Type B pancreatic cell (in vitro differentiated cells): Measurements from ENCODE around the gene AP1S2. TPM values are rescaled to one million over a fixed set of nuclear protein-coding genes. Genes with fewer than 3 reads are reported as not detected.
A peak's percentile ranks its signal among the peaks of the same experiment; 100 is the strongest.

Experiments used
- DNase-seq: peaks from one replicate; pipeline ENCODE4 v3.0.0; 2021; ENCODE audit warnings: mixed read lengths; ENCODE audit not compliant: unreplicated experiment; ENCODE audit errors: extremely low spot score
- H3K27ac Mint-ChIP-seq: 2 replicates; pipeline ENCODE4 v1.8.0; 2021; ENCODE audit warnings: mild to moderate bottlenecking, mixed read lengths
- H3K27me3 Mint-ChIP-seq: 2 replicates; pipeline ENCODE4 v1.8.0; 2021; ENCODE audit warnings: mixed read lengths
- H3K36me3 Mint-ChIP-seq: 2 replicates; pipeline ENCODE4 v1.8.0; 2021; ENCODE audit warnings: mixed read lengths
- H3K4me1 Mint-ChIP-seq: one replicate; pipeline ENCODE4 v1.8.0; 2021; ENCODE audit warnings: mixed read lengths; ENCODE audit not compliant: unreplicated experiment
- H3K4me3 Mint-ChIP-seq: 2 replicates; pipeline ENCODE4 v1.8.0; 2021; ENCODE audit warnings: mild to moderate bottlenecking, mixed read lengths
- H3K9me3 Mint-ChIP-seq: 2 replicates; pipeline ENCODE4 v1.8.0; 2021; ENCODE audit warnings: mixed read lengths
- CTCF ChIP-seq: fragments of 200-600 bp; sonication (generic); conservative IDR thresholded peaks from 2 replicates; pipeline ENCODE4 v1.5.0; 2021; ENCODE audit warnings: antibody characterized with exemption, mild to moderate bottlenecking
- total RNA-seq: library from RNA; stranded (reverse); gene quantifications from 2 replicates; pipeline ENCODE4 v1.2.1, GENCODE V29; 2021; ENCODE audit warnings: low replicate concordance

The AP1S2 gene
- total RNA-seq, 1 donor from 2014 or later = 87.8 TPM

- H3K4me3 Mint-ChIP-seq = no peak overlapping the region
- H3K36me3 Mint-ChIP-seq = peaks cover 38% of the 10 kb centered on the region
- no peaks in the 10 kb centered on the region for H3K27me3 Mint-ChIP-seq
- TF ChIP-seq CTCF = no peak
- no peak overlapping the region for H3K27ac Mint-ChIP-seq
- no peaks in the 10 kb centered on the region for H3K9me3 Mint-ChIP-seq
- no peaks in the 10 kb centered on the region for H3K4me1 Mint-ChIP-seq
- no peak for DNase-seq
Measured at GRCh38 chrX:15825936-15826335, 28.7 kb downstream of the AP1S2 start.

- Mint-ChIP-seq H3K9me3 (no peaks in the 10 kb centered on the region), H3K36me3 (peaks cover 42% of the 10 kb centered on the region)
Measured at GRCh38 chrX:15822922-15823321, 31.7 kb downstream of the AP1S2 start.

GRCh38 chrX:15820106-15821073 lies 34.2 kb downstream of the AP1S2 start:
- TF ChIP-seq CTCF = no peak
- no peaks in the 10 kb centered on the region for H3K27me3 Mint-ChIP-seq
- H3K27ac Mint-ChIP-seq = no peak overlapping the region
- H3K36me3 Mint-ChIP-seq = peaks cover 45% of the 10 kb centered on the region
- no peaks in the 10 kb centered on the region for H3K9me3 Mint-ChIP-seq
- no peak for DNase-seq
- no peaks in the 10 kb centered on the region for H3K4me1 Mint-ChIP-seq
- no peak overlapping the region for H3K4me3 Mint-ChIP-seq

More at GRCh38 chrX:15822922-15823321, 31.7 kb downstream of the AP1S2 start:
- no peak for DNase-seq
- no peak for TF ChIP-seq CTCF
- H3K27ac Mint-ChIP-seq = no peak overlapping the region
- no peaks in the 10 kb centered on the region for H3K4me1 Mint-ChIP-seq
- H3K27me3 Mint-ChIP-seq = no peaks in the 10 kb centered on the region
- no peak overlapping the region for H3K4me3 Mint-ChIP-seq

- no peaks in the 10 kb centered on the region for H3K4me1 Mint-ChIP-seq
- peak overlapping the region; percentile 36 for H3K27ac Mint-ChIP-seq
- peaks cover 44% of the 10 kb centered on the region for H3K36me3 Mint-ChIP-seq
- no peak for DNase-seq
- H3K9me3 Mint-ChIP-seq = no peaks in the 10 kb centered on the region
- H3K27me3 Mint-ChIP-seq = no peaks in the 10 kb centered on the region
- no peak overlapping the region for H3K4me3 Mint-ChIP-seq
- no peak for TF ChIP-seq CTCF
Measured at GRCh38 chrX:15816886-15817285, 37.7 kb downstream of the AP1S2 start.

- no peak for DNase-seq
- Mint-ChIP-seq H3K36me3 (peaks cover 42% of the 10 kb centered on the region), H3K4me1 (no peaks in the 10 kb centered on the region), H3K27me3 (no peaks in the 10 kb centered on the region), H3K9me3 (no peaks in the 10 kb centered on the region), H3K27ac (no peak overlapping the region), H3K4me3 (no peak overlapping the region)
- peak; percentile 25 for TF ChIP-seq CTCF
Measured at GRCh38 chrX:15816438-15816809, 38.2 kb downstream of the AP1S2 start.
